ENCODE measurements around the gene SPPL3.

DNA sequence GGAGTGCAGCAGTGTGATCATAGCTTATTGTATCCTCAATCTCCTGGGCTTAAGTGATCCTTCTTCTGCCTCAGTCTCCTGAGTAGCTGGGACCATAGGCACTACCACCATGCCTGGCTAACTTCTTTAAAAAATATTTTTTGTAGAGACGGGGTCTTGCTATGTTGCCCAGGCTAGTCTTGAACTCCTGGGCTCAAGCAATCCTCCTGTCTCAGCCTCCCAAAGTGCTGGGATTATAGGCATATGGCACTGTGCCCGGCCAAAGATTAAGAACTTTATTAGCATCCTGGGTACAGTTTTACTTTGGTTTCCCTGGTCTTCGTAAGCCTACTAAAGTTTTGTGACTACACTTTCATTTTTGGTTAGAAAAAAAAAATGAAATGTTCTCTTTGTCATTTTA, 94.1 kb downstream of the SPPL3 start:
- TF ChIP-seq ZFP3 (CRISPR knock-in tag; IDR thresholded peaks at IDR 0.05) = no peak
- TF ChIP-seq ARNTL (CRISPR knock-in tag; IDR thresholded peaks at IDR 0.05; ENCODE audit: borderline replicate concordance, low read depth) = no peak
- TF ChIP-seq ZFP30 (CRISPR knock-in tag; IDR thresholded peaks at IDR 0.05) = no peak
- no peak for TF ChIP-seq ZNF565 (CRISPR knock-in tag; conservative IDR thresholded peaks at IDR 0.05; ENCODE audit: low read depth)
- no peak for TF ChIP-seq ZC3H10 (CRISPR knock-in tag; IDR thresholded peaks at IDR 0.05)
- TF ChIP-seq, protein P1, sequence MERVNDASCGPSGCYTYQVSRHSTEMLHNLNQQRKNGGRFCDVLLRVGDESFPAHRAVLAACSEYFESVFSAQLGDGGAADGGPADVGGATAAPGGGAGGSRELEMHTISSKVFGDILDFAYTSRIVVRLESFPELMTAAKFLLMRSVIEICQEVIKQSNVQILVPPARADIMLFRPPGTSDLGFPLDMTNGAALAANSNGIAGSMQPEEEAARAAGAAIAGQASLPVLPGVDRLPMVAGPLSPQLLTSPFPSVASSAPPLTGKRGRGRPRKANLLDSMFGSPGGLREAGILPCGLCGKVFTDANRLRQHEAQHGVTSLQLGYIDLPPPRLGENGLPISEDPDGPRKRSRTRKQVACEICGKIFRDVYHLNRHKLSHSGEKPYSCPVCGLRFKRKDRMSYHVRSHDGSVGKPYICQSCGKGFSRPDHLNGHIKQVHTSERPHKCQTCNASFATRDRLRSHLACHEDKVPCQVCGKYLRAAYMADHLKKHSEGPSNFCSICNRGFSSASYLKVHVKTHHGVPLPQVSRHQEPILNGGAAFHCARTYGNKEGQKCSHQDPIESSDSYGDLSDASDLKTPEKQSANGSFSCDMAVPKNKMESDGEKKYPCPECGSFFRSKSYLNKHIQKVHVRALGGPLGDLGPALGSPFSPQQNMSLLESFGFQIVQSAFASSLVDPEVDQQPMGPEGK (CRISPR knock-in tag; IDR thresholded peaks at IDR 0.05; ENCODE audit: borderline replicate concordance) = no peak
- TF ChIP-seq TOX (CRISPR knock-in tag; IDR thresholded peaks at IDR 0.05; ENCODE audit: borderline replicate concordance) = no peak
- TF ChIP-seq CSDC2 (CRISPR knock-in tag; IDR thresholded peaks at IDR 0.05) = no peak
- TF ChIP-seq, protein P2, sequence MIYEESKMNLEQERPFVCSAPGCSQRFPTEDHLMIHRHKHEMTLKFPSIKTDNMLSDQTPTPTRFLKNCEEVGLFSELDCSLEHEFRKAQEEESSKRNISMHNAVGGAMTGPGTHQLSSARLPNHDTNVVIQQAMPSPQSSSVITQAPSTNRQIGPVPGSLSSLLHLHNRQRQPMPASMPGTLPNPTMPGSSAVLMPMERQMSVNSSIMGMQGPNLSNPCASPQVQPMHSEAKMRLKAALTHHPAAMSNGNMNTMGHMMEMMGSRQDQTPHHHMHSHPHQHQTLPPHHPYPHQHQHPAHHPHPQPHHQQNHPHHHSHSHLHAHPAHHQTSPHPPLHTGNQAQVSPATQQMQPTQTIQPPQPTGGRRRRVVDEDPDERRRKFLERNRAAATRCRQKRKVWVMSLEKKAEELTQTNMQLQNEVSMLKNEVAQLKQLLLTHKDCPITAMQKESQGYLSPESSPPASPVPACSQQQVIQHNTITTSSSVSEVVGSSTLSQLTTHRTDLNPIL (CRISPR knock-in tag; IDR thresholded peaks at IDR 0.05; ENCODE audit: low read depth) = no peak
- TF ChIP-seq SNAI2 (CRISPR knock-in tag; IDR thresholded peaks at IDR 0.05) = no peak
- no peak for TF ChIP-seq BACH2 (CRISPR knock-in tag; IDR thresholded peaks at IDR 0.05; ENCODE audit: borderline replicate concordance)
- TF ChIP-seq RARB (CRISPR knock-in tag; IDR thresholded peaks at IDR 0.05) = no peak
- no peak for TF ChIP-seq ZNF70 (CRISPR knock-in tag; IDR thresholded peaks at IDR 0.05)
- TF ChIP-seq, protein P3, sequence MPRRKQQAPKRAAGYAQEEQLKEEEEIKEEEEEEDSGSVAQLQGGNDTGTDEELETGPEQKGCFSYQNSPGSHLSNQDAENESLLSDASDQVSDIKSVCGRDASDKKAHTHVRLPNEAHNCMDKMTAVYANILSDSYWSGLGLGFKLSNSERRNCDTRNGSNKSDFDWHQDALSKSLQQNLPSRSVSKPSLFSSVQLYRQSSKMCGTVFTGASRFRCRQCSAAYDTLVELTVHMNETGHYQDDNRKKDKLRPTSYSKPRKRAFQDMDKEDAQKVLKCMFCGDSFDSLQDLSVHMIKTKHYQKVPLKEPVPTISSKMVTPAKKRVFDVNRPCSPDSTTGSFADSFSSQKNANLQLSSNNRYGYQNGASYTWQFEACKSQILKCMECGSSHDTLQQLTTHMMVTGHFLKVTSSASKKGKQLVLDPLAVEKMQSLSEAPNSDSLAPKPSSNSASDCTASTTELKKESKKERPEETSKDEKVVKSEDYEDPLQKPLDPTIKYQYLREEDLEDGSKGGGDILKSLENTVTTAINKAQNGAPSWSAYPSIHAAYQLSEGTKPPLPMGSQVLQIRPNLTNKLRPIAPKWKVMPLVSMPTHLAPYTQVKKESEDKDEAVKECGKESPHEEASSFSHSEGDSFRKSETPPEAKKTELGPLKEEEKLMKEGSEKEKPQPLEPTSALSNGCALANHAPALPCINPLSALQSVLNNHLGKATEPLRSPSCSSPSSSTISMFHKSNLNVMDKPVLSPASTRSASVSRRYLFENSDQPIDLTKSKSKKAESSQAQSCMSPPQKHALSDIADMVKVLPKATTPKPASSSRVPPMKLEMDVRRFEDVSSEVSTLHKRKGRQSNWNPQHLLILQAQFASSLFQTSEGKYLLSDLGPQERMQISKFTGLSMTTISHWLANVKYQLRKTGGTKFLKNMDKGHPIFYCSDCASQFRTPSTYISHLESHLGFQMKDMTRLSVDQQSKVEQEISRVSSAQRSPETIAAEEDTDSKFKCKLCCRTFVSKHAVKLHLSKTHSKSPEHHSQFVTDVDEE (CRISPR knock-in tag; IDR thresholded peaks at IDR 0.05) = no peak

Measured in SK-N-SH treated with all-trans-retinoic acid at 6 μM for 48 hours (cell line).